ENCODE data around the gene GALNT4. TPM values are rescaled to one million over a fixed set of nuclear protein-coding genes. Genes with fewer than 3 reads are reported as not detected.

The GALNT4 gene
- total and polyA plus RNA-seq, 2 of the 13 experiments (the other 11 are each of a cell fraction or from before 2014, with no cell fraction given): 4.9 to 6.8 TPM

GRCh38 chr12:89492883-89493282, 31.7 kb downstream of the GALNT4 start (continued):
- TF ChIP-seq, protein P1, sequence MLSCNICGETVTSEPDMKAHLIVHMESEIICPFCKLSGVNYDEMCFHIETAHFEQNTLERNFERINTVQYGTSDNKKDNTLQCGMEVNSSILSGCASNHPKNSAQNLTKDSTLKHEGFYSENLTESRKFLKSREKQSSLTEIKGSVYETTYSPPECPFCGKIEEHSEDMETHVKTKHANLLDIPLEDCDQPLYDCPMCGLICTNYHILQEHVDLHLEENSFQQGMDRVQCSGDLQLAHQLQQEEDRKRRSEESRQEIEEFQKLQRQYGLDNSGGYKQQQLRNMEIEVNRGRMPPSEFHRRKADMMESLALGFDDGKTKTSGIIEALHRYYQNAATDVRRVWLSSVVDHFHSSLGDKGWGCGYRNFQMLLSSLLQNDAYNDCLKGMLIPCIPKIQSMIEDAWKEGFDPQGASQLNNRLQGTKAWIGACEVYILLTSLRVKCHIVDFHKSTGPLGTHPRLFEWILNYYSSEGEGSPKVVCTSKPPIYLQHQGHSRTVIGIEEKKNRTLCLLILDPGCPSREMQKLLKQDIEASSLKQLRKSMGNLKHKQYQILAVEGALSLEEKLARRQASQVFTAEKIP (CRISPR knock-in tag; IDR thresholded peaks at IDR 0.05; ENCODE audit: borderline replicate concordance): no peak
- TF ChIP-seq PHF20 (CRISPR knock-in tag; IDR thresholded peaks at IDR 0.05) (no peak), MED13 (CRISPR knock-in tag; IDR thresholded peaks at IDR 0.05) (no peak), ZSCAN9 (CRISPR knock-in tag; IDR thresholded peaks at IDR 0.05; ENCODE audit: borderline replicate concordance) (0 out of 2 replicates have a peak, but pooled peaks have one; percentile 25), HNF4A (CRISPR knock-in tag; IDR thresholded peaks at IDR 0.05) (peak; percentile 92), MAFG (CRISPR knock-in tag; IDR thresholded peaks at IDR 0.05) (no peak), GATA4 (IDR thresholded peaks at IDR 0.05; ENCODE audit: borderline replicate concordance, low read depth) (no peak), IRF9 (CRISPR knock-in tag; IDR thresholded peaks at IDR 0.05; ENCODE audit: borderline replicate concordance) (no peak), ZNF772 (CRISPR knock-in tag; IDR thresholded peaks at IDR 0.05) (no peak), HOXA3 (CRISPR knock-in tag; IDR thresholded peaks at IDR 0.05) (peak; percentile 25; the same call in 1 of the 2 replicates), SOX5 (CRISPR knock-in tag; IDR thresholded peaks at IDR 0.05; ENCODE audit: borderline replicate concordance) (peak; percentile 48; the same call in 1 of the 2 replicates), RBM39 (IDR thresholded peaks at IDR 0.05; ENCODE audit: low read depth, low read length, poor library complexity, severe bottlenecking) (no peak), ARNTL (CRISPR knock-in tag; IDR thresholded peaks at IDR 0.05) (no peak)
